ENCODE measurements around the gene PLPPR3. TPM values are rescaled to one million over a fixed set of nuclear protein-coding genes. Genes with fewer than 3 reads are reported as not detected.

PLPPR3 gene
- total and polyA plus RNA-seq, 9 of the 15 experiments (the other 6 are each of a cell fraction or from before 2014, with no cell fraction given): 0.01 to 48.2 (median 8.6) TPM

GRCh38 chr19:813219-814151 is 8.3 kb downstream of the PLPPR3 start (continued):
- TF ChIP-seq FIP1L1 (IDR thresholded peaks at IDR 0.05; ENCODE audit: low read depth, low read length, poor library complexity, severe bottlenecking) (peak; percentile 96), RCOR1 (IDR thresholded peaks at IDR 0.05; ENCODE audit: borderline replicate concordance in 1 of 2, low read depth in 2 of 2, low read length in 2 of 2) (no peak), PCBP2 (IDR thresholded peaks at IDR 0.05; ENCODE audit: low read depth, low read length, poor library complexity, severe bottlenecking) (peak; percentile 28), BRD9 (IDR thresholded peaks at IDR 0.05; ENCODE audit: low read depth, partially characterized antibody) (no peak), NR3C1 (CRISPR knock-in tag; IDR thresholded peaks at IDR 0.05) (no peak), POLR3G (IDR thresholded peaks at IDR 0.05; ENCODE audit: extremely low read depth, insufficient read length, insufficient replicate concordance) (no peak), NR4A1 (CRISPR knock-in tag; IDR thresholded peaks at IDR 0.05) (no peak), NR4A1 (tag; IDR thresholded peaks at IDR 0.05) (no peak), CBX1 (IDR thresholded peaks at IDR 0.05; ENCODE audit: low read depth) (peak; percentile 63; the same call in 1 of the 2 replicates), CCNT2 (IDR thresholded peaks at IDR 0.05; ENCODE audit: borderline replicate concordance, extremely low read depth, insufficient read length, low read depth, low read length) (peak; percentile 7), HNRNPLL (IDR thresholded peaks at IDR 0.05; ENCODE audit: low read depth, low read length, poor library complexity, severe bottlenecking) (peak; percentile 10), ZNF408 (CRISPR knock-in tag; IDR thresholded peaks at IDR 0.05; ENCODE audit: low read depth) (no peak), ZFPM2 (CRISPR knock-in tag; IDR thresholded peaks at IDR 0.05) (no peak), ELF2 (CRISPR knock-in tag; IDR thresholded peaks at IDR 0.05) (no peak), CAMTA2 (CRISPR knock-in tag; conservative IDR thresholded peaks at IDR 0.05) (no peak), MEF2A (IDR thresholded peaks at IDR 0.05; ENCODE audit: control insufficient read depth, low read depth, low read length) (no peak), ZNF740 (CRISPR knock-in tag; IDR thresholded peaks at IDR 0.05) (no peak), ZNF740 (tag; IDR thresholded peaks at IDR 0.05) (no peak), PTBP1 (IDR thresholded peaks at IDR 0.05; ENCODE audit: low read depth, low read length) (peak; percentile 73; the same call in 1 of the 2 replicates), PCBP1 (IDR thresholded peaks at IDR 0.05; ENCODE audit: low read depth, low read length, poor library complexity, severe bottlenecking) (peak; percentile 95), HMGN3 (IDR thresholded peaks at IDR 0.05; ENCODE audit: borderline replicate concordance, extremely low read depth, insufficient read length, low read depth, low read length) (peak; percentile 14), FUS (optimal IDR thresholded peaks at IDR 0.05; ENCODE audit: low read depth, low read length) (peak; percentile 81), L3MBTL2 (IDR thresholded peaks at IDR 0.05) (no peak), ZBED1 (IDR thresholded peaks at IDR 0.05) (peak; percentile 71; the same call in 1 of the 2 replicates), ZNF316 (IDR thresholded peaks at IDR 0.05) (peak; percentile 29; the same call in 1 of the 2 replicates)
- TF ChIP-seq, protein P1, sequence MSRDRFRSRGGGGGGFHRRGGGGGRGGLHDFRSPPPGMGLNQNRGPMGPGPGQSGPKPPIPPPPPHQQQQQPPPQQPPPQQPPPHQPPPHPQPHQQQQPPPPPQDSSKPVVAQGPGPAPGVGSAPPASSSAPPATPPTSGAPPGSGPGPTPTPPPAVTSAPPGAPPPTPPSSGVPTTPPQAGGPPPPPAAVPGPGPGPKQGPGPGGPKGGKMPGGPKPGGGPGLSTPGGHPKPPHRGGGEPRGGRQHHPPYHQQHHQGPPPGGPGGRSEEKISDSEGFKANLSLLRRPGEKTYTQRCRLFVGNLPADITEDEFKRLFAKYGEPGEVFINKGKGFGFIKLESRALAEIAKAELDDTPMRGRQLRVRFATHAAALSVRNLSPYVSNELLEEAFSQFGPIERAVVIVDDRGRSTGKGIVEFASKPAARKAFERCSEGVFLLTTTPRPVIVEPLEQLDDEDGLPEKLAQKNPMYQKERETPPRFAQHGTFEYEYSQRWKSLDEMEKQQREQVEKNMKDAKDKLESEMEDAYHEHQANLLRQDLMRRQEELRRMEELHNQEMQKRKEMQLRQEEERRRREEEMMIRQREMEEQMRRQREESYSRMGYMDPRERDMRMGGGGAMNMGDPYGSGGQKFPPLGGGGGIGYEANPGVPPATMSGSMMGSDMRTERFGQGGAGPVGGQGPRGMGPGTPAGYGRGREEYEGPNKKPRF (IDR thresholded peaks at IDR 0.05; ENCODE audit: low read depth, low read length): peak; percentile 69; the same call in 1 of the 2 replicates

All from K562 (cell line).